ENCODE results near the gene CLEC16A. TPM values are rescaled to one million over a fixed set of nuclear protein-coding genes. Genes with fewer than 3 reads are reported as not detected.

Gene CLEC16A
- total RNA-seq, 1 donor from 2014 or later, result 22.1 TPM

- no peak for DNase-seq
Observed at GRCh38 chr16:10990378-10990777, 46.0 kb downstream of the CLEC16A start.

- no peak for DNase-seq
Observed at GRCh38 chr16:10992112-10992511, 47.7 kb downstream of the CLEC16A start.

- DNase-seq, result peak; percentile 32
Observed at GRCh38 chr16:10992797-10993196, 48.4 kb downstream of the CLEC16A start.

DNA sequence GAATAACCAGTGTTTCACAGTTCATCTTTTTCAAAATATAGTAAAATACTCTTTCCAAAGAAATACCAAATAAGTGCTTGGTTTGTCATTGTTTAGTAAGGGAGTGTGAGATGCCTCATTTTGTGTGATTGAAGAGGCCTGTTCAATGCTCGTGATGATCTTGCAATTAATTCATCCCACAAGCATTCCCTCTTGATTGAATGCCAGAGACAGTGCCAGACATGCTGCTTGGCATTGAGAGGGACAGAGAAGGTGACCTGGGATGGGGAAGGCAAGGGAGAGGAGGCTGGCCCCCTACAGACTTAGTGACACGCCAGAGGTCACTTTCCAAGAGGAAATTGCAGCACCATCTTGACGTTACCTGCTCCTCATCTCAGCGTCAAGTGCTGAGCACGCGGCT lies 49.3 kb downstream of the CLEC16A start:
- DNase-seq, result no peak

GRCh38 chr16:10994571-10994970 lies 50.2 kb downstream of the CLEC16A start:
- no peak for DNase-seq

DNA sequence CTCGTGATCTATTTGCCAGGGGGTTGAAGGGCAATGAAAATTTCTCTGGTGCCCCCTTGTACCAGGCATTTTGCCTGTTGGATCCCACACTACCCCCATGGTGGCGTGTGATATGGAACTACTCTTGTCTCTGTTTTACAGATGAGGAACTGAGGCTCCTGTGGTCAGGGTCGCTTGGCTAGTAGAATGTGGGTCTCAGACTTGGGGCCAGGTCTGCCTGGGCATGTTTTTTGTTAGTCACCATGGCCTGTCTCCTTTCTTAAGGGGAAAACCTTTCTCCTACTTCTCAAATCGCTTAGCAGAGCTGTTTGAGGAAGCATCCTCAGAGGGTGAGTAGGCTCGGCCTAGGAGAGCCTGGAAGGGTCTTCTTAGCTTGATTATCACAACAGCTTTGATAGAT lies 51.2 kb downstream of the CLEC16A start:
- no peak for DNase-seq

DNA sequence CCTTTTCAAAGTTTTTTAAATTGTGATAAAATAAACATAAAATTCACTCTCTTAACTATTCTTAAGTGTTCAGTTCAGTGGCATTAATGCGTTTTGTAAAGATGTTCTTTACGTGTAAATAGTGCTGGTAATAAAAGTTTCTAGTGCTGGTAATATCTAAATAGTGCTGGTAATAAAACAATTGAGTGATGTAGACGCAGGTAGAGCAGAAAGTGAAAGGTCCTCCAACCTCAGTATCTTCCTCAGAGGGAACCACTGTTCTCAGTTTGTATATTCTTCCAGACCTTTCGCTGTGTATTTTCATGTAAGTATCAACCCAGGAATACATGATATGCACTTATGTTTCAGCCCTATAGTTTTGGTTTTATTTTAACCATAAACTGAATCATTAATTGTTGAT lies 53.1 kb downstream of the CLEC16A start:
- no peak for DNase-seq

- no peak for DNase-seq
Observed at GRCh38 chr16:10999300-10999699, 54.9 kb downstream of the CLEC16A start.

- DNase-seq, result no peak
Observed at GRCh38 chr16:11001611-11002010, 57.2 kb downstream of the CLEC16A start.

DNA sequence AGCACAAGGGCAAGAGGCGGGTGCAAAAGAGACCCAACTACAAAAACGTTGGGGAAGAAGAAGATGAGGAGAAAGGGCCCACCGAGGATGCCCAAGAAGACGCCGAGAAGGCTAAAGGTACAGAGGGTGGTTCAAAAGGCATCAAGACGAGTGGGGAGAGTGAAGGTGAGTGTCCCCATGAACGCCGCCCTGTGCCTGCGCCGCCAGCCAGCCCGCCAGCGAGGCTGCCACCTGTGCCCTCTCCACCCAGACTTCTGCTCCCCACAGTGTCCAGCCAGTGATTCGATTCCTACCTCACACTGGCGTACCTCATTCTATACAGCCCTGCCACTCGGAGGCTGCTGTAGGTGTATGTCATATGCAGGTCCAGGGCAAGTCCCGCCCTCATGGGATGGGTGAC lies 58.8 kb downstream of the CLEC16A start:
- DNase-seq, result no peak

DNA sequence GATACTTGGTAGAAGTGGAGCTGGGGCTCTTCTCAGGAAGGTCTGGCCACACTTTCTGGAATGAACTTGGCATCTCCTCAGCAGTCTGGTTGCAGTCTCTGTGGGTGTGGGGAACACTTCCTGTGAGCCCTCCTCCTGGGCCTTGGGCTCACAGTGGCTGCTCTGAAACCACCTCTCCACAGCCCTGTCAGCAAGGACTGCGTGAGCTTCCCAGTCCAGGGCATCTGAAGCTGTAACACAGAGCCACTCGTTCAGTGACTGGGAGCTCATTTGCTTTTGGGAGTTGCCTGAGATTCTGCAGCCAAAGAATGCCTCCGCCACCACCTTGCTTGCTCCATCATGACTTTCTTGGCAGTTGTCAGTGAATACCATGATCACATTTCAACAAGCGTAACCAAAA lies 60.0 kb downstream of the CLEC16A start:
- no peak for DNase-seq

GRCh38 chr16:11004973-11005610 lies 60.7 kb downstream of the CLEC16A start:
- DNase-seq, result no peak

DNA sequence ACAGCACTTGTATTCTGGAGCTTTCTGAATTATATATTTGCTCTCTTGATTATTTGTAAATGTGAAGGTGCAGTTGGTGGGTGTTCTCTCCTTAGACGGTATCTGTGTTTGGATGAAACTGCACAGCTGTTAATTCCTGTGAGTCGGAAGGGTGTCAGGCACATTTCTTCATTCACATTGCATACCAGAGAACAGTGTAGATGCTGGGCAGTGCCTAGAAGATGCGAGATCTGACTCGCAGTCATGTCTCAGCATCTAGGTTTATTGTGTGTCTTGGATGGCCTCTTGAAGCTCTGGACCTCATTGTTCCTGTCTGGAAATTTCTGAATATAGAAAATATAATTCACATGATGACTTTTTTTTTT lies 61.2 kb downstream of the CLEC16A start:
- DNase-seq, result no peak

GRCh38 chr16:11006656-11007055 lies 62.3 kb downstream of the CLEC16A start:
- no peak for DNase-seq

DNA sequence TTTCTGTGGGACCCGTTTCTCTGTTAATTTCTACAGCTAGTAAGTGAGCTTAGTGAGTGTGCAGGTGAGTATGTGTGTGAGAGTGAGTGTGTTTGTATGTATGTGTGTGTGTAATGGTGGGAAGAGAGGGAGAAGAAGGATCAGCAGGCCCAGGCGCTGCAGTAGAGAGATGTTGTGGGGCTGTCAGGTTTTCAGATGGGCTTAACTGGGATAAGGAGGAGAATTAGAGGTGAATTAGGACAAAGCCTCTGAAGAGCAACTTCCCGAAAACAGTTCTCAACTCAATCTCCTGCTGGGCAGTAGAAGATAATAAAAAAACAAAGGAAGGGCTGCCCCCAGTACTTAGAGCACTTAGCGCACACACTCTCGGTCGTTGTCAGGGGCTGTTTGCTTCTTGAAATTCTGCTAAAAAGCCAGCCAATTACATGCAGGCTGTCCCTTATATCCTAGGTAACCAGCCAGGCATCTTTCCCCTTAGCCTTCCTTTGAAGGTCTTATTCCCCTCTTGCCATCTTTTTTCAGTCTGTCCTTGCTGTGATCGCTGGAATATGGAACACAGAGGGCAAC lies 63.4 kb downstream of the CLEC16A start:
- no peak for DNase-seq

GRCh38 chr16:11009027-11009755 lies 64.8 kb downstream of the CLEC16A start:
- no peak for DNase-seq

DNA sequence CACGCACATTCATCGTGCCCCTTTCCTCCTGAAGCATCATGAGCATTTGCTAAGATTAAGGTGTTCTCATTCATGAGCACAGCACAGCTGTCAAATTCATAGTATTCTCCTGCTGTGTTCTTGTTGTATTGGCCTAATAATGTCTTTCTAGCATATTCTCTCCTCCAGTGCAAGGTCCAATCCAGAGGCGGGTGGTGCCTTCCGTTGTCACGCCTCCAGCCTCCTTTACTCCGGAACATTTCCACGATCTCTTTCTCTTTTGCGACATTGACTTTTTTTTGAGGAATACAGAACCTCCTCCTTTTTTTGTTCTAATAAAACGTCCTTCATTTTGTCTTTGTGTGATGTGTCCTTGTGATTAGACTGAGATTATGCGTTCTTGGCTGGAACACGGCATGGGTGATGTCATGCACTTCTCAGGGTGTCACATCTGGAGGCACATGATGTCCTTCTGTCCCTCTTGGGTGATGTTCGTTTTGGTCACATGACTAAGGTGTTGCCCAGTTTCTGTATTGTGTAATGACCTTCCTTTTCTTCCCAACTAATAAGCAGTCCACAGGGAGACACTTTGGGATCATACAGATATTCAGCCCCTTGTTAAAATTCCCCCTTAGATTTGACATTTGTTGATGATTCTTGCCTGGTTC lies 66.3 kb downstream of the CLEC16A start:
- no peak for DNase-seq

- no peak for DNase-seq
Observed at GRCh38 chr16:11011326-11011725, 67.0 kb downstream of the CLEC16A start.

DNA sequence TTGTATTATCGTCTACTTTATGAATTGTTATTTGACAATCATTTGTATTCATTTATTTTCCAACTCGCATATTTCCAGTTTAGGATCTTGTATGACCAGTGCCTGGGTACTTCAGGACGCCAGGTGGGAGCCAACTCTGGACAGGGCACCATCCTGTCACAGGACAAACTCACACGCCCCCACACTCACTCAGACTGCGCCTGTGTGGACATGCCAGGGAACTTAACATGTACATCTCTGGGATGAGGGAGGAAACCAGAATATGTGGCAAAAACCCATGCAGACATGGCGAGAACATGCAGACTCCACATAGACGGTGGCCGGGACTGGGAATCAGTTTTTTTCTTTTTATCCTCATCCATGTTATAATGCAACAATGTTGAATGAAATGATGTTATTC lies 68.5 kb downstream of the CLEC16A start:
- no peak for DNase-seq

DNA sequence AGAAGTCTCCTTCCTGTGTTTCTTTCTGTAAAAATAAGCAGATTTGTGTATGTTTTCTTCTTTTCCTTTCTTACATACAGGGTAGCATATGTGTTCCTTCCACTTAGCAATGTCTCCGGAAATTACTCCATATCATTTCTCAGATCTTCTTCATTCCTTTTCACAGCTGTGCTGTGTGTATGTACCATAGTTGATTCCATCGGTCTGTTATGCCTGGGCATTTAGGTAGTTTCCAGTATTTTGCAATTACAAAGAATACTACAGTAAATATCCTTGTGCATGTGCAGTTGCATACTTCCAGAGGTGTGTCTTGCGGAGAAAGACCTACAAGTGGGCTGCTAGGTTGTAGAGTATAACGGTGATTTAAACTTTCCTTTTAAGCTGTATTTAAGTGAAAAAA lies 69.8 kb downstream of the CLEC16A start:
- no peak for DNase-seq

DNA sequence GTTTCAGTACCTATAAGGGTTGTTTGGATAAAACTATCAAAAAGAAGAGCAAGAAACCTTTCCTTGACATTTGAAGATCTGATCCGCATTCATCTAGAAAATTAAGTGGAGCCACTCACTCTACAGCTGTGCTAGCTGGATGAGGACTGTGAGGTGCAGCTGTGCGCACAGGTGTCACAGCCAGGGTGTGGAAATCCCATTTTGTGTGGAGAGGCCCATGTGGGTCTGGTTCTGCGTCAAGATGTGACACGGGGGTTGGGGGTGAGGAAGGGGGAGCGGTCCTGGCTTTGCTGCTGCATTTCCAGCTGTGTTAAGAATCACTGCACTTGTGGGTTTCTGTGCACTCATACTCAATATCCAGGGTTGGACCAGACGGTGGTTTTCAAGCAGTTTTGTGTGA lies 70.7 kb downstream of the CLEC16A start:
- no peak for DNase-seq

DNA sequence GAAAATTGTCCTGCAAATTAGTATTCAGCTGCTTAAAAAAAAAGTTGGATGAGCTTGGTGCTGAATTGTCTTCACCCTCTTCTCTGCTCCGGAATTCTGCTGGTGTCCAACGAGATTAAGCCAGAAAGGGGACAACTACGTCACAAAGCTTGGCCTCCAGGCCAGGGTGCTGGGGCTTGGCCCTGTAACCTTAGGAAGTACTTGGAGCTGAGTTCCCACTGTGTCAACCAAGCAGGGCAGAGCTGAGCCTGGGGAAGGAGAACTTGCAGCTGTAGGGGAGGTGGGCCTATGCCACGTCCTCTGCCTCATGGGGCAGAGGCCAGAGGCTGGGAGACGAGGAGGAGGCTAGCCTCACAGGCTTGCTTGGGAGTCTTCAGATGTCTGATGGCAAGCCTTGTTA lies 71.2 kb downstream of the CLEC16A start:
- no peak for DNase-seq

DNA sequence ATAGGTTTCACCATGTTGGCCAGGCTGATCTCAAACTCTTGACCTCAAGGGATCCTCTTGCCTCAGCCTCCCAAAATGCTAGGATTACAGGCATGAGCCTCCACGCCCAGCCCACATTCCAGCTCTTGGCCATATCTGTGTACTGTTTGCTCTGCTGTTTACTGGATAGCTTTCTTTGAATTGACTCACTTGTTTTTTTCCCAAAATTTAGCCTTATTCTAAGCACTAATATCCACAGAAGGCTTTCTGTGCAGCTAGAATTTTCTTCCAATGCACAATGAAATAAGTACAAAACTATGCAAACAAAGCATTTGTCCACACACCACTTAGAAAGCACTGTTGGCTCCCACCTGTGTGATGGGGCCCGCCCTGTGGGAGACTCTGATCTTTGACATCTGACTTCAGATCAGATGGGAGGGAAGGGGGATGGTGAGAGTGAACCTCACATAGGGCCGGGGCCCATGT lies 72.2 kb downstream of the CLEC16A start:
- DNase-seq, result no peak

GRCh38 chr16:11016993-11017392 lies 72.6 kb downstream of the CLEC16A start:
- DNase-seq, result peak; percentile 70

All from dermis blood vessel endothelial cell (primary cell).